GM18517 (cell line): Measurements from ENCODE around the gene OR2T34.
"Not testable (repeated sequence)": the region's sequence is repeated elsewhere in the genome, so short reads cannot be mapped to it uniquely, and the experiment has no call there.

Experiments
- ATAC-seq: cut with Tn5 transposase; IDR thresholded peaks from one replicate; pipeline ENCODE4 v1.9.1; 2021; ENCODE audit warnings: mild to moderate bottlenecking, moderate library complexity; ENCODE audit not compliant: unreplicated experiment

OR2T34 gene

GRCh38 chr1:248574657-248575056 lies at the start of gene OR2T34:
TSS of gene OR2T34 (minus strand) at chr1:248574757. CDS start at chr1:248574757, 0 bp downstream.
- ATAC-seq = not testable (repeated sequence)

- ATAC-seq = peak; percentile 92
These were observed 48.0 kb upstream of the OR2T34 start for GRCh38 chr1:248622570-248623001.

- ATAC-seq = no peak
These were observed 47.2 kb upstream of the OR2T34 start for GRCh38 chr1:248621770-248622169.

GRCh38 chr1:248618878-248619277 lies 44.3 kb upstream of the OR2T34 start:
- no peak for ATAC-seq

GRCh38 chr1:248618119-248618518 lies 43.6 kb upstream of the OR2T34 start:
- ATAC-seq = no peak

- ATAC-seq = no peak
These were observed 39.2 kb upstream of the OR2T34 start for GRCh38 chr1:248613742-248614141.

- ATAC-seq = no peak
These were observed 37.4 kb upstream of the OR2T34 start for GRCh38 chr1:248611883-248612414.

GRCh38 chr1:248610301-248610700 lies 35.7 kb upstream of the OR2T34 start:
- ATAC-seq = no peak

GRCh38 chr1:248599396-248599795 lies 24.8 kb upstream of the OR2T34 start:
- no peak for ATAC-seq

- ATAC-seq = no peak
These were observed 23.0 kb upstream of the OR2T34 start, which contains the start of gene OR2T10 for GRCh38 chr1:248597589-248597988. TSS of gene OR2T10 (minus strand) at chr1:248597700. CDS start at chr1:248593768, 3,932 bp downstream.

- no peak for ATAC-seq
These were observed 22.1 kb upstream of the OR2T34 start for GRCh38 chr1:248596615-248597014.

- ATAC-seq = no peak
These were observed 18.7 kb upstream of the OR2T34 start for GRCh38 chr1:248593226-248593625.

- no peak for ATAC-seq
These were observed 18.1 kb upstream of the OR2T34 start for GRCh38 chr1:248592655-248593054.

GRCh38 chr1:248590055-248590454 lies 15.5 kb upstream of the OR2T34 start:
- no peak for ATAC-seq

- ATAC-seq = peak; percentile 95
These were observed 14.8 kb upstream of the OR2T34 start for GRCh38 chr1:248589334-248589733.

GRCh38 chr1:248585266-248585665 lies 10.7 kb upstream of the OR2T34 start:
- no peak for ATAC-seq

GRCh38 chr1:248576260-248576980 lies 1.9 kb upstream of the OR2T34 start:
- no peak for ATAC-seq

GRCh38 chr1:248573856-248574255 lies 701 bp downstream of the OR2T34 start:
- not testable (repeated sequence) for ATAC-seq

- not testable (repeated sequence) for ATAC-seq
These were observed 2.5 kb downstream of the OR2T34 start for GRCh38 chr1:248572049-248572448.

- not testable (repeated sequence) for ATAC-seq
These were observed 3.7 kb downstream of the OR2T34 start for GRCh38 chr1:248570811-248571210.

GRCh38 chr1:248569049-248569448 lies 5.5 kb downstream of the OR2T34 start:
- ATAC-seq = not testable (repeated sequence)
